Omental fat pad (tissue), 4 donors: ENCODE results near the gene XPR1. TPM values are rescaled to one million over a fixed set of nuclear protein-coding genes. Genes with fewer than 3 reads are reported as not detected.

Experiments used
- ATAC-seq: fragments of 150-250 bp; one replicate; pipeline ENCODE4 v1.9.1; 2016; ENCODE audit warnings: mild to moderate bottlenecking, moderate library complexity; ENCODE audit not compliant: low FRiP score
- DNase-seq: peaks from one replicate; pipeline ENCODE4 v3.0.0-alpha.2; 2019; ENCODE audit warnings: low spot score
- CTCF ChIP-seq, 3 donors: fragments of 450-650 bp; IDR thresholded peaks; one replicate each; pipeline ENCODE4 v1.5.1; 2016 to 2017; ENCODE audit warnings: antibody characterized with exemption in 3 of 3, mild to moderate bottlenecking in 3 of 3, moderate library complexity in 2 of 3
- total RNA-seq, 4 donors: library from RNA; depleted of rRNA; stranded (reverse); fragments of >200 nt; gene quantifications; one replicate each; pipeline ENCODE4 v1.1.0, GENCODE V29; 2016

Gene XPR1
- total RNA-seq, 4 donors from 2014 or later: 18.2 to 24.7 (median 20.0) TPM

GRCh38 chr1:180912801-180913565 is 281.2 kb downstream of the XPR1 start, which contains the start of gene KIAA1614:
KIAA1614 (plus strand) TSS chr1:180912897; CDS start chr1:180913244, 347 bp downstream.
- no peak for TF ChIP-seq CTCF (IDR thresholded peaks at IDR 0.05)
- DNase-seq (no peak), ATAC-seq (peak; percentile 76)

- TF ChIP-seq CTCF (IDR thresholded peaks at IDR 0.05): no peak
- no peak for ATAC-seq
- DNase-seq: no peak
Measured at GRCh38 chr1:180915426-180915965, 283.7 kb downstream of the XPR1 start.

GRCh38 chr1:180916012-180916770 is 284.4 kb downstream of the XPR1 start:
- ATAC-seq (no peak), DNase-seq (no peak)
- no peak for TF ChIP-seq CTCF (IDR thresholded peaks at IDR 0.05)

- no peak for DNase-seq
- no peak for ATAC-seq
- no peak for TF ChIP-seq CTCF (IDR thresholded peaks at IDR 0.05)
Measured at GRCh38 chr1:180916771-180917170, 284.9 kb downstream of the XPR1 start.

GRCh38 chr1:180917306-180918065 is 285.7 kb downstream of the XPR1 start:
- DNase-seq (no peak), ATAC-seq (no peak)
- no peak for TF ChIP-seq CTCF (IDR thresholded peaks at IDR 0.05)

GRCh38 chr1:180918519-180918918 is 286.7 kb downstream of the XPR1 start:
- DNase-seq: no peak
- no peak for TF ChIP-seq CTCF (IDR thresholded peaks at IDR 0.05)
- no peak for ATAC-seq
